Hepatocyte (in vitro differentiated cells): ENCODE data around the gene RCC2.

Experiments used
- EZH2 ChIP-seq: fragments of 200-600 bp; sonication (generic); IDR thresholded peaks from 2 replicates; pipeline ENCODE4 v1.6.1; 2016; ENCODE audit warnings: antibody characterized with exemption, mild to moderate bottlenecking, borderline replicate concordance
- EZH2phosphoT487 ChIP-seq: fragments of 200-600 bp; sonication (generic); IDR thresholded peaks from one replicate; pipeline ENCODE4 v1.6.1; 2018; ENCODE audit warnings: antibody characterized with exemption, mild to moderate bottlenecking, low read depth, moderate library complexity; ENCODE audit not compliant: unreplicated experiment, severe bottlenecking
- TF ChIP-seq, protein P1 (sequence below): fragments of 200-600 bp; sonication (generic); IDR thresholded peaks from 2 replicates; pipeline ENCODE4 v1.5.1; 2016; ENCODE audit warnings: antibody characterized with exemption, mild to moderate bottlenecking; ENCODE audit not compliant: poor library complexity

DNA sequence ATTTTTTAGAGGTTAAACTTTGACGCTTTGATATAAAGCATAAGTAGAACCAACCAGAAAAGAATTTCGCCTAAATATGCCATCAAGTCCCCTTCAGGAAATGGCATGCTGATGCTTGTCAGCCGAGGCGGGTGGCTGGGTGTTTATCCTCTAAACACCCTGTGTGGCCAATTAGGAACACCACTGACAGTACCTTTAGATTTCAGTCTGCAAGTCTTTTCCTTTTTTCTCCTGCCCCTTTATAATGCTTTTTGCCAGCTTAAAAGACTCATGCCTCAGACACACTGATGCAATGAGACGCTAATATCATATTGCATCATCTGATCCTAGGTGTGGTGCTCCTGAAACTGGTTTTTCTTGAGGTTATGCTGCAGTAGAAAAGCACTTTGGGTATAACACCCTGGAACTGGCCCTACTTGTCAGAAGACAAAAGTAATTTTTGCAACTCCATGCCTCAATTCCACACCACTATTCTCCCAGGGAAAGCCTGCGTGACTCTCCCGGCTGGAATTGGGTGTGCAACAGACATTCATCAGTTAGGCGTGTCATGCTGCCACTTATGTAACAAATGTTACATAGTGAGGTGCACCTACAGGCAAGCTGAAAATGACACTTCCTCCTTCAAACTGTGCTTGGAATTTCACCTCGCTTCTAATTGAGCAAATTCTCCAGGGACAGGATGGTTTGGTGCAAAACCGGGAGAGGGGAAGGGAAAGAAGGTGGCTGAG lies 2.0 kb upstream of the RCC2 start:
- no peak for TF ChIP-seq EZH2
- TF ChIP-seq, protein P1, sequence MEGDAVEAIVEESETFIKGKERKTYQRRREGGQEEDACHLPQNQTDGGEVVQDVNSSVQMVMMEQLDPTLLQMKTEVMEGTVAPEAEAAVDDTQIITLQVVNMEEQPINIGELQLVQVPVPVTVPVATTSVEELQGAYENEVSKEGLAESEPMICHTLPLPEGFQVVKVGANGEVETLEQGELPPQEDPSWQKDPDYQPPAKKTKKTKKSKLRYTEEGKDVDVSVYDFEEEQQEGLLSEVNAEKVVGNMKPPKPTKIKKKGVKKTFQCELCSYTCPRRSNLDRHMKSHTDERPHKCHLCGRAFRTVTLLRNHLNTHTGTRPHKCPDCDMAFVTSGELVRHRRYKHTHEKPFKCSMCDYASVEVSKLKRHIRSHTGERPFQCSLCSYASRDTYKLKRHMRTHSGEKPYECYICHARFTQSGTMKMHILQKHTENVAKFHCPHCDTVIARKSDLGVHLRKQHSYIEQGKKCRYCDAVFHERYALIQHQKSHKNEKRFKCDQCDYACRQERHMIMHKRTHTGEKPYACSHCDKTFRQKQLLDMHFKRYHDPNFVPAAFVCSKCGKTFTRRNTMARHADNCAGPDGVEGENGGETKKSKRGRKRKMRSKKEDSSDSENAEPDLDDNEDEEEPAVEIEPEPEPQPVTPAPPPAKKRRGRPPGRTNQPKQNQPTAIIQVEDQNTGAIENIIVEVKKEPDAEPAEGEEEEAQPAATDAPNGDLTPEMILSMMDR: no peak
- TF ChIP-seq EZH2phosphoT487: no peak
